PC-9 (cell line): Measurements from ENCODE around the gene CD300H. TPM values are rescaled to one million over a fixed set of nuclear protein-coding genes. Genes with fewer than 3 reads are reported as not detected.

Source experiments
- BruUV-seq: library from RNA; stranded (reverse); fragments of 400-500 nt; replicated peaks from 2 replicates; lab custom pipeline; 2021; lab: Mats Ljungman, UMichigan
- CTCF ChIA-PET: fragments of 300-600 bp; sonication (Branson Sonifier 250); formaldehyde crosslinking; loops from one replicate; lab custom pipeline; 2022; ENCODE audit warnings: antibody characterized with exemption; lab: Charles Lee
- POLR2A ChIA-PET: fragments of 300-600 bp; sonication (Branson Sonifier 250); formaldehyde crosslinking; loops from one replicate; lab custom pipeline; 2022; ENCODE audit warnings: antibody characterized with exemption; ENCODE audit not compliant: unreplicated experiment; lab: Charles Lee
- DNase-seq, 2 experiments: peaks; one replicate each; pipeline versions ENCODE4 v3.0.0 to v3.0.0-alpha.2; 2015 to 2022; ENCODE audit warnings: mixed read lengths in 1 of 2
- H2AFZ ChIP-seq: fragments of 200-600 bp; sonication (generic); 2 replicates; pipeline ENCODE4 v1.8.1; 2017; ENCODE audit warnings: antibody characterized with exemption
- H3F3A ChIP-seq: fragments of 200-600 bp; sonication (generic); 2 replicates; pipeline ENCODE4 v1.8.1; 2017; ENCODE audit warnings: antibody characterized with exemption, mild to moderate bottlenecking, low read depth; ENCODE audit not compliant: insufficient read depth
- H3K27ac ChIP-seq: fragments of 200-600 bp; sonication (generic); 2 replicates; pipeline ENCODE4 v1.6.1; 2016; ENCODE audit warnings: mixed run types
- H3K27me3 ChIP-seq: fragments of 200-600 bp; sonication (generic); 2 replicates; pipeline ENCODE4 v1.6.1; 2016; ENCODE audit warnings: low read depth, mixed run types; ENCODE audit not compliant: insufficient read depth
- H3K36me3 ChIP-seq: fragments of 200-600 bp; sonication (generic); 2 replicates; pipeline ENCODE4 v1.6.1; 2016; ENCODE audit warnings: low read depth, mixed run types
- H3K4me1 ChIP-seq: fragments of 200-600 bp; sonication (generic); replicated peaks from 2 replicates; pipeline ENCODE4 v1.6.1; 2016; ENCODE audit warnings: mixed run types; ENCODE audit not compliant: insufficient read depth
- H3K4me2 ChIP-seq: fragments of 200-600 bp; sonication (generic); 2 replicates; pipeline ENCODE4 v1.6.1; 2017; ENCODE audit warnings: mixed run types
- H3K4me3 ChIP-seq: fragments of 200-600 bp; sonication (generic); 2 replicates; pipeline ENCODE4 v1.6.1; 2016; ENCODE audit warnings: mixed run types
- H3K79me2 ChIP-seq: fragments of 200-600 bp; sonication (generic); 2 replicates; pipeline ENCODE4 v1.6.1; 2017; ENCODE audit warnings: low read depth, mixed run types
- H3K9me2 ChIP-seq: fragments of 200-600 bp; sonication (generic); 2 replicates; pipeline ENCODE4 v1.8.1; 2017; ENCODE audit warnings: mild to moderate bottlenecking; ENCODE audit not compliant: insufficient read depth
- H3K9me3 ChIP-seq: fragments of 200-600 bp; sonication (generic); 2 replicates; pipeline ENCODE4 v1.8.1; 2016; ENCODE audit warnings: low read depth; ENCODE audit not compliant: insufficient read depth
- H4K20me1 ChIP-seq: fragments of 200-600 bp; sonication (generic); 2 replicates; pipeline ENCODE4 v1.8.1; 2017; ENCODE audit not compliant: insufficient read depth
- CTCF ChIP-seq: fragments of 200-600 bp; sonication (generic); conservative IDR thresholded peaks from 2 replicates; pipeline ENCODE4 v1.6.1; 2017; ENCODE audit warnings: mixed run types, antibody characterized with exemption, mild to moderate bottlenecking, moderate library complexity
- EZH2 ChIP-seq: fragments of 200-600 bp; sonication (generic); IDR thresholded peaks from 2 replicates; pipeline ENCODE4 v1.8.0; 2017; ENCODE audit warnings: antibody characterized with exemption, low read depth
- intact Hi-C: fragments of 100-400 bp; cut with micrococcal nuclease; formaldehyde crosslinking; loops from one replicate; pipeline ENCODE4 v1.10.0; 2022; ENCODE audit not compliant: unreplicated experiment
- total RNA-seq: library from RNA; stranded (reverse); gene quantifications from 2 replicates; pipeline ENCODE4 v1.2.3, GENCODE V29; 2021

CD300H gene
- total RNA-seq, 1 experiment from 2014 or later, result not detected

DNA sequence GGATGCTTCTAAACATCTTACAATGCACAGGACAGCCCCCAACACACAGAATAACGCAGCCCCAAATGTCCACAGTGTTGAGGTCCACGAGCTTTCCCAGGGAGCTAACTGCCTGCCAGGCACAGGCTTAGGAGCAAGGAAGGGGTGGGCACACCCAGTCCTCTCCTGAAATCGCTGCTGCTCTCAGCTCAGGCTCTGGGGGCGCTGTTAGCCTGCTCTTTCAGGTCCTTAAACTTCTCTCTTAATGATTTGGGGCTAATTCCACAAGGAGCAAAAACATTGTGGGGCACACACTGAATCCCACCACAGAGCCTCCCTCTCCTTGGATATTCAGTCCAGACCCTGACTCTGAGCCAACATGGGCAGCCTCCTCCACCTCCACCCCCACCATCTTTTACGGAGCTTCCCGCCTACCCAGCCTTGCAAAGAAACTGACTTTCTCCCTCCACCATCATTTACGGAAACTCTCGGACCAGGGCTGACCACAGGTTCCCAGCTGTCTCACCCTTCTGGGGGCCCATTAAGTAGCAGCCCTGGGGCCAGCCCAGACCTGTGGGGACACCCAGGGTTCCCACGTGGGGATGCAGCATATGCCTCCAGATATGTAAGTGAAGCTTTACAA lies 1.1 kb downstream of the CD300H start:
- POLR2A ChIA-PET, result interaction anchor here (0.5 to 0.7 kb wide), 3 partner anchors 81 to 1324 kb away, joined by 4 to 5 read pairs (median 4); no protein-coding TSS in a partner anchor
- DNase-seq, result peak in 1 of 2 experiments; percentile 22
- intact Hi-C loops, result loop anchor here (2.0 kb wide), 1 partner anchor 205 kb away; no protein-coding TSS in a partner anchor
- no TSS peak for BruUV-seq
- CTCF ChIA-PET, result interaction anchor here (1.0 kb wide), 1 partner anchor 37 kb away, joined by 3 read pairs; no protein-coding TSS in a partner anchor
- H3K9me3 ChIP-seq, result no peaks in the 10 kb centered on the region
- H3K9me2 ChIP-seq, result no peaks in the 10 kb centered on the region
- no peak overlapping the region for H2AFZ ChIP-seq
- H3K27me3 ChIP-seq, result peaks cover 81% of the 10 kb centered on the region
- no peaks in the 10 kb centered on the region for H3K4me1 ChIP-seq
- H3K27ac ChIP-seq, result no peak overlapping the region
- H3F3A ChIP-seq, result no peaks in the 10 kb centered on the region
- H4K20me1 ChIP-seq, result no peaks in the 10 kb centered on the region
- H3K79me2 ChIP-seq, result no peaks in the 10 kb centered on the region
- no peak for TF ChIP-seq EZH2
- peak; percentile 66 for TF ChIP-seq CTCF
- H3K36me3 ChIP-seq, result no peaks in the 10 kb centered on the region
- no peak overlapping the region for H3K4me2 ChIP-seq
- H3K4me3 ChIP-seq, result no peak overlapping the region

DNA sequence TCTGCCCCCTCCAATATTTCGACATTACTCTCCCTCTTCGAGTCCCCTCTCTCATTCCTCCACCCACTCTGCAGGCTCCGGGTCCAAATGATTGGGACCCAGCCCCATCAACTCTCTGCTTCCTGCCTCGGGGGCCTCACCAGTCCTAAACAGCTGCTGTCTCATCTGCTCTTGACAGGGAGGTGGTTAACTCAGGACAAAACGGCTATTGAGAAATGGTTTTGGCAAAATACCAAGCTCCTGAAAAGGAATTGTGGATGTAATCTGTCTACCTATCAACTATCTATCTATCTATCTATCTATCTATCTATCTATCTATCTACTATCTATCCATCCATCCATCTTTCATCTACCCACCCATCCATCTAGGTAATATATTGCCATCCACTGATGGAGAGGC lies 2.2 kb downstream of the CD300H start:
- H2AFZ ChIP-seq, result no peak overlapping the region
- no TSS peak for BruUV-seq

GRCh38 chr17:74563358-74563757 lies 4.0 kb downstream of the CD300H start:
- no peaks in the 10 kb centered on the region for H3F3A ChIP-seq
- no peaks in the 10 kb centered on the region for H3K4me1 ChIP-seq
- TF ChIP-seq CTCF, result no peak
- TF ChIP-seq EZH2, result no peak
- H2AFZ ChIP-seq, result no peak overlapping the region
- no peaks in the 10 kb centered on the region for H3K9me2 ChIP-seq
- no peaks in the 10 kb centered on the region for H3K79me2 ChIP-seq
- no peak overlapping the region for H3K4me2 ChIP-seq
- peaks cover 96% of the 10 kb centered on the region for H3K27me3 ChIP-seq
- DNase-seq, result no peak
- no peak overlapping the region for H3K27ac ChIP-seq
- BruUV-seq, result no TSS peak
- H4K20me1 ChIP-seq, result no peaks in the 10 kb centered on the region
- ChIA-PET CTCF (no interaction called here), POLR2A (no interaction called here)
- H3K36me3 ChIP-seq, result no peaks in the 10 kb centered on the region
- no peaks in the 10 kb centered on the region for H3K9me3 ChIP-seq
- no peak overlapping the region for H3K4me3 ChIP-seq
- intact Hi-C loops, result no loop called here

More for the DNA sequence above, 2.2 kb downstream of the CD300H start:
- H3K36me3 ChIP-seq, result no peaks in the 10 kb centered on the region
- CTCF ChIA-PET, result no interaction called here
- no peaks in the 10 kb centered on the region for H3K9me3 ChIP-seq
- H3K79me2 ChIP-seq, result no peaks in the 10 kb centered on the region
- no peaks in the 10 kb centered on the region for H3K4me1 ChIP-seq
- no peaks in the 10 kb centered on the region for H3F3A ChIP-seq
- POLR2A ChIA-PET, result no interaction called here
- H3K4me3 ChIP-seq, result no peak overlapping the region
- no peak overlapping the region for H3K4me2 ChIP-seq
- TF ChIP-seq CTCF, result no peak
- TF ChIP-seq EZH2, result no peak
- no peak overlapping the region for H3K27ac ChIP-seq
- H4K20me1 ChIP-seq, result no peaks in the 10 kb centered on the region
- peaks cover 80% of the 10 kb centered on the region for H3K27me3 ChIP-seq
- DNase-seq, result no peak
- intact Hi-C loops, result no loop called here
- H3K9me2 ChIP-seq, result no peaks in the 10 kb centered on the region
